GM12878 (cell line): ENCODE results near the gene C3orf20. TPM values are rescaled to one million over a fixed set of nuclear protein-coding genes. Genes with fewer than 3 reads are reported as not detected.

Experiments
- ATAC-seq: fragments of 200-7000 bp; cut with Tn5 transposase; 3 replicates; pipeline ENCODE4 v1.9.1; 2020; ENCODE audit warnings: mild to moderate bottlenecking, moderate library complexity
- BruUV-seq: library from RNA; stranded (reverse); fragments of 400-500 nt; replicated peaks from 2 replicates; lab custom pipeline; 2021; lab: Mats Ljungman, UMichigan
- CTCF ChIA-PET: fragments of 300-600 bp; sonication (Branson Sonifier 250); formaldehyde crosslinking; extraction: SDS; loops from one replicate; lab custom pipeline; 2021; ENCODE audit warnings: inconsistent platforms; lab: Yijun Ruan, JAX
- POLR2A ChIA-PET: fragments of 350-600 bp; formaldehyde crosslinking; extraction: SDS; loops from one replicate; lab custom pipeline; 2021; ENCODE audit warnings: inconsistent platforms; lab: Charles Lee
- RAD21 ChIA-PET: fragments of 300-600 bp; sonication (Branson Sonifier 250); formaldehyde crosslinking; loops from one replicate; lab custom pipeline; 2023; ENCODE audit warnings: antibody characterized with exemption; ENCODE audit not compliant: unreplicated experiment; lab: Charles Lee
- SMC1A ChIA-PET: fragments of 300-600 bp; sonication (Branson Sonifier 250); formaldehyde crosslinking; loops from one replicate; lab custom pipeline; 2023; ENCODE audit not compliant: unreplicated experiment, uncharacterized antibody; lab: Charles Lee
- DNase-seq: peaks from one replicate; pipeline ENCODE4 v3.0.0-alpha.2; 2011; ENCODE audit warnings: low read depth, low spot score
- FAIRE-seq: peaks from 3 replicates; lab custom pipeline; 2011; peaks lifted over from hg19 to GRCh38; lab: Jason Lieb, UNC
- H2AFZ ChIP-seq: 2 replicates; pipeline ENCODE4 v1.6.0; 2011; ENCODE audit warnings: low read depth, low read length, control low read depth; ENCODE audit not compliant: control insufficient read depth
- H3K27ac ChIP-seq: 2 replicates; pipeline ENCODE4 v1.5.1; 2011; ENCODE audit warnings: control low read depth; ENCODE audit not compliant: control insufficient read depth, insufficient read depth
- H3K27me3 ChIP-seq, 2 experiments: replicated peaks in 1 of 2; 2 replicates each; pipeline versions ENCODE4 v1.6.0 to v1.6.1; 2011; ENCODE audit warnings: low read length in 1 of 2; ENCODE audit not compliant: control insufficient read depth in 2 of 2, insufficient read depth in 2 of 2
- H3K36me3 ChIP-seq, 2 experiments: 2 replicates each; pipeline ENCODE4 v1.5.1; 2011; ENCODE audit warnings: low read length in 1 of 2; ENCODE audit not compliant: control insufficient read depth in 2 of 2, insufficient read depth in 2 of 2
- H3K4me1 ChIP-seq: 2 replicates; pipeline ENCODE4 v1.6.1; 2011; ENCODE audit warnings: mild to moderate bottlenecking, low read length, moderate library complexity, mixed read lengths; ENCODE audit not compliant: control insufficient read depth, insufficient read depth
- H3K4me2 ChIP-seq: 2 replicates; pipeline ENCODE4 v1.6.0; 2011; ENCODE audit warnings: control low read depth; ENCODE audit not compliant: control insufficient read depth, insufficient read depth
- H3K4me3 ChIP-seq: fragments of 200-600 bp; sonication (generic); 2 replicates; pipeline ENCODE4 v1.5.1; 2016
- H3K79me2 ChIP-seq: 2 replicates; pipeline ENCODE4 v1.6.0; 2011; ENCODE audit warnings: low read length; ENCODE audit not compliant: control insufficient read depth, insufficient read depth
- H3K9ac ChIP-seq: 2 replicates; pipeline ENCODE4 v1.8.0; 2011; ENCODE audit warnings: low read length, control low read depth, mixed read lengths; ENCODE audit not compliant: control insufficient read depth, insufficient read depth
- H3K9me3 ChIP-seq: replicated peaks from 3 replicates; pipeline ENCODE4 v1.5.1; 2011; ENCODE audit warnings: mild to moderate bottlenecking, low read length; ENCODE audit not compliant: control insufficient read depth, insufficient read depth
- H4K20me1 ChIP-seq: 2 replicates; pipeline ENCODE4 v1.6.0; 2011; ENCODE audit not compliant: control insufficient read depth, insufficient read depth
- ATF2 ChIP-seq: IDR thresholded peaks from 2 replicates; pipeline ENCODE4 v1.6.1; 2012; ENCODE audit warnings: low read length, inconsistent platforms
- BACH1 ChIP-seq: fragments of 450-650 bp; IDR thresholded peaks from 2 replicates; pipeline ENCODE4 v1.6.1; 2017; ENCODE audit warnings: mild to moderate bottlenecking, borderline replicate concordance
- CBFB ChIP-seq: IDR thresholded peaks from 2 replicates; pipeline ENCODE4 v1.6.1; 2016; ENCODE audit warnings: antibody characterized with exemption, low read depth
- CBX5 ChIP-seq: sonication (generic); IDR thresholded peaks from 2 replicates; pipeline ENCODE4 v1.6.1; 2016; ENCODE audit warnings: low read depth, moderate library complexity, mild to moderate bottlenecking, inconsistent platforms
- CHD4 ChIP-seq: fragments of 200-600 bp; sonication (generic); IDR thresholded peaks from 2 replicates; pipeline ENCODE4 v1.6.1; 2016; ENCODE audit warnings: mild to moderate bottlenecking
- E2F8 ChIP-seq: fragments of 450-650 bp; IDR thresholded peaks from 2 replicates; pipeline ENCODE4 v1.6.1; 2018; ENCODE audit warnings: mild to moderate bottlenecking, low read depth, moderate library complexity; ENCODE audit not compliant: partially characterized antibody
- GABPA ChIP-seq: IDR thresholded peaks from 2 replicates; pipeline ENCODE4 v1.6.1; 2014; ENCODE audit warnings: antibody characterized with exemption, low read depth, mild to moderate bottlenecking, inconsistent platforms
- MTA2 ChIP-seq: fragments of 450-650 bp; IDR thresholded peaks from 2 replicates; pipeline ENCODE4 v1.6.1; 2016; ENCODE audit warnings: low read depth, mild to moderate bottlenecking, moderate library complexity
- NR2F1 ChIP-seq: fragments of 450-650 bp; conservative IDR thresholded peaks from 2 replicates; pipeline ENCODE4 v1.6.1; 2017; ENCODE audit warnings: mild to moderate bottlenecking
- PML ChIP-seq: IDR thresholded peaks from 2 replicates; pipeline ENCODE4 v1.6.1; 2012; ENCODE audit warnings: low read length, inconsistent platforms
- POLR2A ChIP-seq: IDR thresholded peaks from 2 replicates; pipeline ENCODE4 v1.6.1; 2011; ENCODE audit warnings: low read depth, mild to moderate bottlenecking, low read length
- POLR2AphosphoS5 ChIP-seq: IDR thresholded peaks from 2 replicates; pipeline ENCODE4 v1.6.1; 2011; ENCODE audit warnings: mild to moderate bottlenecking, low read length, inconsistent platforms
- RELB ChIP-seq: fragments of 450-650 bp; IDR thresholded peaks from 2 replicates; pipeline ENCODE4 v1.6.1; 2017; ENCODE audit warnings: low read depth, mild to moderate bottlenecking, moderate library complexity
- SMAD5 ChIP-seq: IDR thresholded peaks from 2 replicates; pipeline ENCODE4 v1.6.1; 2016; ENCODE audit warnings: antibody characterized with exemption, low read depth
- WRNIP1 ChIP-seq: IDR thresholded peaks from 2 replicates; pipeline ENCODE4 v1.6.1; 2011; ENCODE audit warnings: low read depth, low read length, improper control_type of control experiment, borderline replicate concordance
- ZBED1 ChIP-seq: IDR thresholded peaks from 2 replicates; pipeline ENCODE4 v1.6.1; 2016; ENCODE audit warnings: borderline replicate concordance
- WGBS: methylation state at CpG from one replicate; pipeline ENCODE4 v1.1.6; 2016; ENCODE audit warnings: low lambda C conversion rate; ENCODE audit not compliant: insufficient replicate concordance, insufficient coverage; ENCODE audit errors: missing lambda C conversion rate; 5-methylcytosine and 5-hydroxymethylcytosine counted together
- in situ Hi-C: fragments of 300-500 bp; cut with MboI; formaldehyde crosslinking; loops from 9 replicates; pipeline ENCODE4 v1.14.3; 2018; ENCODE audit warnings: mixed read lengths
- intact Hi-C: fragments of 100-400 bp; cut with micrococcal nuclease; formaldehyde crosslinking; loops from one replicate; pipeline ENCODE4 v1.14.2; 2022; ENCODE audit not compliant: unreplicated experiment
- polyA plus RNA-seq, 11 experiments: library from polyadenylated mRNA; depleted of rRNA in 4 of 11; unstranded in 6 of 11; stranded (reverse) in 5 of 11; fragments of >200 nt; fragmentation: Nextera tagmentation in 4 of 11; fragmentation: Illumina TruSeq in 1 of 11; extraction: Ambion mirVana in 4 of 11; extraction: Trizol in 1 of 11; gene quantifications; 1 replicate in 1 of 11; 2 replicates in 10 of 11; pipeline versions ENCODE4 v1.2.1 to v1.2.3, GENCODE V29; 2011 to 2016; ENCODE audit warnings: inconsistent platforms in 2 of 11, missing spikeins in 2 of 11, low read depth in 1 of 11
- total RNA-seq, 4 experiments: library from RNA; depleted of rRNA in 3 of 4; stranded (reverse); fragments of >200 nt in 3 of 4; fragmentation: Illumina TruSeq in 1 of 4; extraction: Trizol in 1 of 4; gene quantifications; 2 replicates each; pipeline versions ENCODE4 v1.2.1 to v1.2.3, GENCODE V29; 2013 to 2021

Gene C3orf20
- total and polyA plus RNA-seq, 10 of the 15 experiments (the other 5 are each of a cell fraction or from before 2014, with no cell fraction given): 0.05 to 2.9 (median 1.0) TPM

GRCh38 chr3:14691719-14692118 is 16.8 kb downstream of the C3orf20 start:
- peak overlapping the region; percentile 76 for H3K27ac ChIP-seq

More at GRCh38 chr3:14691719-14692118, 16.8 kb downstream of the C3orf20 start:
- ATAC-seq (no peak), DNase-seq (no peak), FAIRE-seq (no peak)
- H4K20me1 ChIP-seq: no peaks in the 10 kb centered on the region
- H3K27me3 ChIP-seq: no peaks in the 10 kb centered on the region
- POLR2A ChIA-PET: interaction anchor here (0.6 to 1.8 kb wide), 3 partner anchors 39 to 58 kb away, joined by 3 to 4 read pairs (median 4); partner anchors contain the start of gene CCDC174
- RAD21 ChIA-PET: interaction anchor here (1.5 to 2.1 kb wide), 3 partner anchors 17 to 89 kb away, joined by 4 to 11 read pairs (median 10); partner anchors contain the start of genes C3orf20 and CCDC174
- H3K4me3 ChIP-seq: no peak overlapping the region
- H3K9me3 ChIP-seq: no peaks in the 10 kb centered on the region; the same call in 1 of the 3 replicates
- intact Hi-C loops (no loop called here), in situ Hi-C loops (no loop called here)
- H2AFZ ChIP-seq: no peak overlapping the region
- WGBS: 94% methylated on average over 1 of the region's 1 CpG
- CTCF ChIA-PET: interaction anchor here (0.6 to 7.1 kb wide), 6 partner anchors 8 to 654 kb away, joined by 3 to 49 read pairs (median 4); partner anchors contain the start of genes C3orf20 and CCDC174
- H3K4me1 ChIP-seq: peaks cover 42% of the 10 kb centered on the region
- no TSS peak for BruUV-seq
- no peaks in the 10 kb centered on the region; the same call in 1 of the 2 replicates for H3K79me2 ChIP-seq
- peak overlapping the region; percentile 70; the same call in 1 of the 2 replicates for H3K4me2 ChIP-seq
- TF ChIP-seq POLR2A: no peak
- TF ChIP-seq MTA2: no peak
- no peak for TF ChIP-seq CHD4
- TF ChIP-seq ZBED1: peak; percentile 67; the same call in 1 of the 2 replicates
- 0 out of 2 replicates have a peak, but pooled peaks have one; percentile 14 for TF ChIP-seq GABPA
- TF ChIP-seq SMAD5: peak; percentile 88
- peak; percentile 36; the same call in 1 of the 2 replicates for TF ChIP-seq BACH1
- TF ChIP-seq ATF2: 0 out of 2 replicates have a peak, but pooled peaks have one; percentile 3
- peak; percentile 81 for TF ChIP-seq PML
- TF ChIP-seq CBX5: peak; percentile 14; the same call in 1 of the 2 replicates
- TF ChIP-seq RELB: no peak
- TF ChIP-seq NR2F1: no peak
- TF ChIP-seq E2F8: no peak
- TF ChIP-seq WRNIP1: no peak
- peak; percentile 7; the same call in 1 of the 2 replicates for TF ChIP-seq CBFB
- TF ChIP-seq POLR2AphosphoS5: peak; percentile 60; the same call in 1 of the 2 replicates
- TF ChIP-seq, all 136 proteins: peak for 9
- Histone ChIP-seq H3K9ac (no peak overlapping the region), H3K36me3 (no peaks in the 10 kb centered on the region)
- SMC1A ChIA-PET: interaction anchor here (1.5 to 10.1 kb wide), 2 partner anchors 8 to 88 kb away, joined by 5 to 86 read pairs; no protein-coding TSS in a partner anchor
